Astrocyte (in vitro differentiated cells and primary cell): ENCODE data around the gene CCDC77.

Experiments used
- EZH2 ChIP-seq: IDR thresholded peaks from 2 replicates; pipeline ENCODE4 v1.6.1; 2012; ENCODE audit warnings: mild to moderate bottlenecking, low read length, inconsistent platforms; ENCODE audit not compliant: insufficient read depth
- TF ChIP-seq, protein P1 (sequence below): IDR thresholded peaks from 2 replicates; pipeline ENCODE4 v1.5.1; 2011; ENCODE audit warnings: low read depth, mild to moderate bottlenecking, inconsistent platforms, low read length, moderate library complexity; ENCODE audit not compliant: insufficient read depth

DNA sequence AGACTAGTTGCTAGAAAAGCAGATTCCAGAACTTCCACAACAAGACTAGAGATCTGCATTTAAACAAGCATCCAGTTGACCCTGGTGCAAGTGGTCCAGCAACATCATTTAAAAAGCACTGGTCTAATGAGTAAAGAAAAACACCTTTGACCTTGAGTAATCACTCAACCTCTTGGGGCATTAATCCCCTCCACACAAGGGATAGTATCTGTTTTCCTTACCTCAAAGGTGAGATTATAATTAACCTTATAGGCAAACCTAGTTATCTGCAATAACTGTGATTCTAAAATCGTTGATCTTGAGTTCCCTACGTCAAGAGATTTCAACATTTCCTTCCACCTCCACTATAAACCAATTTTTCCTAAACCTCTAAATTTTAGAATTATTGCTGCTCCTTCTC, 13.4 kb upstream of the CCDC77 start:
- TF ChIP-seq EZH2 = no peak
- TF ChIP-seq, protein P1, sequence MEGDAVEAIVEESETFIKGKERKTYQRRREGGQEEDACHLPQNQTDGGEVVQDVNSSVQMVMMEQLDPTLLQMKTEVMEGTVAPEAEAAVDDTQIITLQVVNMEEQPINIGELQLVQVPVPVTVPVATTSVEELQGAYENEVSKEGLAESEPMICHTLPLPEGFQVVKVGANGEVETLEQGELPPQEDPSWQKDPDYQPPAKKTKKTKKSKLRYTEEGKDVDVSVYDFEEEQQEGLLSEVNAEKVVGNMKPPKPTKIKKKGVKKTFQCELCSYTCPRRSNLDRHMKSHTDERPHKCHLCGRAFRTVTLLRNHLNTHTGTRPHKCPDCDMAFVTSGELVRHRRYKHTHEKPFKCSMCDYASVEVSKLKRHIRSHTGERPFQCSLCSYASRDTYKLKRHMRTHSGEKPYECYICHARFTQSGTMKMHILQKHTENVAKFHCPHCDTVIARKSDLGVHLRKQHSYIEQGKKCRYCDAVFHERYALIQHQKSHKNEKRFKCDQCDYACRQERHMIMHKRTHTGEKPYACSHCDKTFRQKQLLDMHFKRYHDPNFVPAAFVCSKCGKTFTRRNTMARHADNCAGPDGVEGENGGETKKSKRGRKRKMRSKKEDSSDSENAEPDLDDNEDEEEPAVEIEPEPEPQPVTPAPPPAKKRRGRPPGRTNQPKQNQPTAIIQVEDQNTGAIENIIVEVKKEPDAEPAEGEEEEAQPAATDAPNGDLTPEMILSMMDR = no peak
